Measurements from ENCODE around the gene GLIPR2.
A peak's percentile ranks its signal among the peaks of the same experiment; 100 is the strongest.
"Not testable (repeated sequence)": the region's sequence is repeated elsewhere in the genome, so short reads cannot be mapped to it uniquely, and the experiment has no call there.

The GLIPR2 gene, protein sequence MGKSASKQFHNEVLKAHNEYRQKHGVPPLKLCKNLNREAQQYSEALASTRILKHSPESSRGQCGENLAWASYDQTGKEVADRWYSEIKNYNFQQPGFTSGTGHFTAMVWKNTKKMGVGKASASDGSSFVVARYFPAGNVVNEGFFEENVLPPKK

DNA sequence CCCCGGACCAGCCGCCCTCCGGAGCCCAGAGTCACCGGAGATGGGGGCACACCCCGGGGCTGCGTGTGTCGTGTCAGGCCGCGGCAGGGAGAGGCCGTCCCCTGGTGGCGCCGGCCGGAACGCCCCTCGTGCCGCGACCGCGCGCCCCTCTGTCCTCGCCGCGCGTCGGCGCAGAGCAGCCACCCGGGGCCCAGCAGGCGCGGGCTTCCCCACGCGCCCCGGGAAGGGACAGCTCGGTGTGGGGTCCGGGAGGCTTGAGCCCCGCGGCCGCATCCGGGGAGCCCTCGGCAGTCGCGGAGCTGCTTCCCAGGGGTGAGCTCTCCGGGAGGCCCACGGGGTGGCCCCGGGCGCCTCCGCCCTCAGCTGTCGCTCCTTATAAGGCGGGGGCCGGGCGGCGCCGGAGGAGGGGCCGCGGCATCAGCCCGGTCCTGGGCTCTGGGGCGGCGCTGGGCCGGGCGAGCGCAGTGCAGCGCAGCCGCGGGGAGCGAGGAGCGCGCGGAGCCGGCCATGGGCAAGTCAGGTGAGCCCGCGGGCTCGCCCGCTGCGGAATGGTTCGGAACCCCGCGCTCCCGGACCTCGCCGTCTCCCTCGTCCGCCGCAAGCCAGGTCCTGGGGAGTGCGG, at the start of gene GLIPR2:
Gene GLIPR2, plus strand, starts transcription at position 462 of the 622 bp plus-strand sequence. Its CDS starts 46 bp downstream, at position 508.
- peak; percentile 46 to 66 for DNase-seq (ENCODE audit: low read depth in 1 of 2, low spot score in 1 of 2)

DNA sequence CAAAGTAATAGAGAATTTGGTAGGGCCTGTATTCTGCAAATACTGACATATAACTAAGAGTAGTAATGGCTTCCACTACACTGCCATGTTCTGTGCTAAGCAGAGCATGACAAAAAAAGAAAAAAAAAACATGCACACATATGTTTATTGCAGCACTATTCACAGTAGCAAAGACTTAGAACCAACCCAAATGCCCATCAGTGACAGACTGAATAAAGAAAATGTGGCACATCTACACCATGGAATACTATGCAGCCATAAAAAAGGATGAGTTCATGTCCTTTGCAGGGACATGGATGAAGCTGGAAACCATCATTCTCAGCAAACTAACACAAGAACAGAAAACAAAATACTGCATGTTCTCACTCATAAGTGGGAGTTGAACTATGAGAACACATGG, 49.5 kb upstream of the GLIPR2 start:
- not testable (repeated sequence) for DNase-seq (ENCODE audit: low read depth in 1 of 2, low spot score in 1 of 2)

DNA sequence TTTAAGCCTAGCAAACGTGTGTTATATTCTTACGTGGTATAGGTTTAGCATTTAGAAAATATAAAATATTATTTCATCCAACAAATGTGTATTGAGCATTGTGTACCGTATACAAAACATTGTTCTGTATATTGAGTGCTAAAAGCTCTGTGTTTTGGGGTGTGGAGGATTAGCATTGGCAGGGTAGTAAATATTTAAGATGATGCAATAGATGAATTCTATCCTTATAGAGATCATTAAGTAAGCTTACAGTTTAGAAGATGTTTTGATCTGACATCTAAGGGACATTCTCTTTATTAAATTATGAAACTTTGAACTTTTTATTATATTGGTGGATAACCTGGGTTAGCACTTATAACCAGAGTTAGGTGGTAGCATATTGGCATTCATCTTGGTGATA, 48.5 kb upstream of the GLIPR2 start:
- no peak for DNase-seq (ENCODE audit: low read depth in 1 of 2, low spot score in 1 of 2)

DNA sequence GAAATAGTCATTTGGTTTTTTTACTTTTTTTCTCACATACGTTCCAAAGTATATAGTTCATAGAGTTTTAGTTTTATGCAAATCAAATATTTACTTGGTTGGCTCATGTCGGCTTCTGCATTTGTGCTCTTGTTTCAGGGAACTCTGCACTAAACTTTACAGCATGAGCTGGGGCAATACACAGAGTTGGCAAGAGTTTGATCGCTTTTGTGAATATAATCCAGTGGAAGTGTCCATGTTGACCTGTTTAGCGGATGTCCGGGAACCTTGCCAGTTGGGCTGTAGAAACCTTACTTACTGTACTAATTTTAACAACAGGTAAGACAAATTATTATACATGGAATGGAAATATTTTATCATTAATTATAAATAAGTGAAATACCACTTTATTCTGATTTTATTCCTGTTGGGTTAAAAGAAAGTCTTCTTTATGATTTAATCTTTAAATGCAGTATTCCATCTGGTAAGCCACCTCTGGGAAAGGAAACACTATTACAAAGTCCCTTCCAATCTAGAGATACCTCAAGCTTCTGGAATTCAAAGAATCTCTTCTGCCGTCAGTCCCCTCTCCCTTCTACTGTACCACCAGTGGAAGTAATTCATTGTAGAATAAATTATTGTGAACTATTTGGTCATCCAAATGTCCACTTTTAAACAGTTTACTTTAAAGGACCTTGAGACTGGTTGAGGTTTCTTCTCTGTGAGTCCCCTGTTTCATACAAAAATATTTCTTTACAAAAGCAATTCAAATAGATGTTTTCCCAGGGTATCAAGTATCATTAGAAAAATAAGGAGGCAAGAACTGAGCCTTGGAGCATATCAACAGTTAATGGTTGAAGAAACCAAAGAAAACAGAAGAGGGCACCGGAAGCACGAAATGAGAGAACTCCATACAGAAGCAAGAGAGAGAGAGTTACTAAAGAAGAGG, 45.2 kb upstream of the GLIPR2 start:
- no peak for DNase-seq (ENCODE audit: low read depth in 1 of 2, low spot score in 1 of 2)

DNA sequence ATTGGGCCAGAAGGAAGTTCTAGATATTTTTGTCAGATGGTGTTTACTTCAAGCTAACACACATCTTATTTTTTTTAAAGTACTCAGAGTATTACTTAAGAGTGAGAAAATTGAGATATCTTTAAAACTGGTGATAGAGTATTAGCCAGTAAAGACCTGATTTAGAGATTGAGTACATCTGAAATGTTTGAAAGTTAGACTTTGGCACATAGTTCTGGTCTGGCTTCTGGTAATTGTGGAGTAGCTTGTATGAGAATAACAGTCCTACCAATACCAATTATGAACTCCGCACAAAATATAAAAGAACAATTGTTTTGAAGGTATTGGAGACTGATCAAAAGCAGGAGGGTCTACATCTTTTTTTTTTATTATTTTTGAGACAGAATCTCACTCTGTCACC, 44.5 kb upstream of the GLIPR2 start:
- no peak for DNase-seq (ENCODE audit: low read depth in 1 of 2, low spot score in 1 of 2)

DNA sequence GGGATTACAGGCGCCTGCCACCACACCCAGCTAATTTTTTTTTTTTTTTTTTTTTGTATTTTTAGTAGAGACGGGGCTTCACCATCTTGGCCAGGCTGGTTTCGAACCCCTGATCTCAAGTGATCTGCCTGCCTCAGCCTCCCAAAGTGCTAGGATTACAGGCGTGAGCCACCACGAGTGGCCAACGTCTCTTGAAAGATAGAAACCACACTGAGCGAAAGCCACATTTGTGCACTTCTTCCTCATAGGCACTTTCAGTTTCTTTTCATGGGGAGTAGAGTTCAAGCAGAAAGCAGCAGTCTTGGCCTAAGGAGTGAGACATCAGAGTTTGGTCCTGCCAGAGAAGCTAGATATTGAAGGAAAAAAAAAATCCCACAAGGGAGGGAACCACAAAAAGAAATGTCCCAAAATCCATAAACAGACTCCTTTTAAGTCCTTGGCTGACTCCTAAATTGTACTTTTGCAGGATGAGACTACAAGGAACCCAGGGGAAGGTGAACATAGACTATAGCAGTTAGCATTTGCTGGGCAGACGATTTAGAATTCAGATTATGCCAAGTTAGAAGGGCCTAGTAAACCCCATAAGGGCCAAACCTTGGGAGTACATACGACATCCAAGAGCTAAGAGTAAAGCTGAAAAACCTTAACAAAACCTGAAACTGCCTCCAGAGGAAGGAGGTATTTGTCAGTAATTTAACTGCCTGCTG, 43.9 kb upstream of the GLIPR2 start:
- peak in 1 of 2 donors; percentile 1 for DNase-seq (ENCODE audit: low read depth in 1 of 2, low spot score in 1 of 2)

DNA sequence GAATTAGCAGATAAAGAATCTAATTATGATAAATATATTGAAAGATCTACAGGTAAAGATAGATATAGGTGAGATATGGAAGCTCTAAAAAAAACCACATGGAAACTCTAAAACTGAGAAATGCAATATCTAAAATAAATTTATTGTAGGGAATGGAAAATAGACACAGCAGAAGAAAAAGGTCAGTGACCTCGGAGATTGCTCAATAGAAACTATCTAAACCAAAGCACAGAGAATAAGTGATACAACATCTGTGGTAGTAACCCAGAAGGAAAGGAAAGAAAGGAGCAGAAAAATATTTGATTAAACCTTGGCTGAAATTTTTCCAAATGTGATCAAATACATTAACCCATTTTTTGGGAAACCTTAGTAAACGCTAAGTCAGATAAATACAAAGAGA, 43.1 kb upstream of the GLIPR2 start:
- DNase-seq (ENCODE audit: low read depth in 1 of 2, low spot score in 1 of 2) = no peak

DNA sequence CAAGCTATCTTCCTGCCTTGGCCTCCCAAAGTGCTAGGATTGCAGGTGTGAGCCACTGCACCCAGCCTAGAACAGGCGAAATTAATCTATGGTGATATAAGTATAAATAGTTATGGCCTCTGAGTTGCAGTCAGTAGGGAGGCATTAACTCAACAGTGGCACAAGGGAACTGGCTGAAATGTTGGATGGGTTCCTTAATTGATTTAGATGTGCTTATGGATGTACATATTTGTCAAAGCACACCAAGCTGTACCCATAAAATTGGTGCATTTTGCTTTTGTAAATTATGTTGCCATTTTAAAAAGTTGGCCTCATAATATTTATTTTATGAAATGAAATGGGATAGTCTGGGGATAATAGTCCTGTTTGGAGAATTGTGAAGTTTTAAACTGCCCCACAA, 36.8 kb upstream of the GLIPR2 start:
- DNase-seq (ENCODE audit: low read depth in 1 of 2, low spot score in 1 of 2) = no peak

DNA sequence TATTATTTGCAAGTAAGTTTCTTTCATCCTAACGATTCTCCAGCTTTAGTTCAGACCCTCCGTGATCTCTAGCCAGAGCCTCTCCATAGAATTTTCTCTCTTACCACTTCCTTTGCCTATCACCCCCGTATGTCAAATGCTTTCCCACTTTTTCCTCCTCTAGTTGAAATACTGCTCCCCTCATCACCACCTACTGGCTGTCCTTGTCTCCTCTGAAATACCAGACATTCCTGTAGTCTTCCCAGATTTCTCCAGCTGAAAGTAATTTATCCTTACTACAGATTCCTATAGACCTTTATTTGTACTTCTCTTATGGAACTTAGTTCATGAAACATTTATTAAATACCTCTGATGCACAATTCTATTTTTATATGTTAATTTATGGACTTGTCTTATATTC, 36.0 kb upstream of the GLIPR2 start:
- DNase-seq (ENCODE audit: low read depth in 1 of 2, low spot score in 1 of 2) = no peak

DNA sequence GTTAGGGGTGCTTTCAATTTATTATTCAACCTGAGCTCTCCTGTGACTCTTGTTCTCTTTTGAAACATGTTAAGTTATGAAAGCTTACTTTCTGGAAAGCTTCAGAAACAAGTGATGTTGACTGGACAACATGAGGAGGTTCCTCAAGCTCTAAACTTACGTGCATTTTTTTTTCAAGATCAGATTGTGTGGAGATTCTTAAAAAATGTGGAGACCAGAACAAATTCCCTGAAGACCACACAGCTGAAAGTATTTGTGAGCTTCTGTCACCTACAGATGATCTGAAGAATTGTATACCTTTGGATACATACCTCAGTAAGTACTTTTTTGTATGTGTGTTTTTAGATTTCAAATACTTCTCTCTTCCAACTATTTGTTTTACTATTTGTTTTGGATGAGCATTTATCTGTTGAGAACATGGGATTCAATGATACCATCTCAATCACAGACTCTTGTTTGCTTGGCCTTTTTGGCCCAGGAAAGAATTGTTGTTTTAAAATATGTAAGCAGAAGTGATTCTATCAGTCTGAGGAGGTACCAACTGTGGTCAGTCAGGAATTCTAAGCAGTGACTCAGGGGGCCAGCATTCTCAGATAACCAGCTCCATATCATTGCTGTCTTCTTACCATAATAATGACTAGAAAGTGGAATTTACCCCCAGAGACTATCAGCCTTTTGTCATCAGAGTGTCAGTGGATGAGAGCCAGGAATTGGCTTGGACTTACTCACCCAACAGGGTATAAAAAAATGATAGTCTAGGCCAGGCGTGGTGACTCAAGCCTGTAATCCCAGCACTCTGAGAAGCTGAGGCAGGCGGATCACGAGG, 34.4 kb upstream of the GLIPR2 start:
- DNase-seq (ENCODE audit: low read depth in 1 of 2, low spot score in 1 of 2) = no peak

DNA sequence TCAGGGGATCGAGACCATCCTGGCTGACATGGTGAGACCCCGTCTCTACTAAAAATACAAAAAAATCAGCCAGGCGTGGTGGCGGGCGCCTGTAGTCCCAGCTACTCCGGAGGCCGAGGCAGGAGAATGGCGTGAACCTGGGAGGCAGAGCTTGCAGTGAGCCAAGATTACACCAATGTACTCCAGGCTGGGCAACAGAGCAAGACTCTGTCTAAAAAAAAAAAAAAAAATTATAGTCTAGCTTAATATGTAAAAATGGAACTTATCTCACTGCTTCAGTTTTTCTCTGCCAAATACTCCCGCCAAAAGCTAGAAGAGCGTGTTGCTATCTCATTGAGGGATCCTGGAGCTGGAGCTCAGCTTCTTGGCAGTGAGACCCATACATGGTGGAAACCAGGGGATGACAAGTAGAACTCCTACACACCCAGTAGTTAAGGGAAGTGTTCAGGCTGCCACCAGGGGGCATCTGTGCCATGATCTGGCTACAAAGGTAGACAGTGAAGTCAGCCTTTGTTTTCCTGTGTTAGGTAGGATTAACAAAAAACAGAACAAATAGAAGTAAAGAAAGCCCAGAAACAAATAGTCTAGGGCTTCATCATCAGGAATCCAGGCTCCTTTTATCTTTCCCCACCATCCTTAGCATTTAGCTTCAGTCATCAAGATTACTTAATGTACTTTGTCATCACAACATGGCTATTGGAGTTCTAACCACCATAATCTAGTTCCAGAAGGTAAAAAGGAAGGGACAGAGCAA, 33.6 kb upstream of the GLIPR2 start:
- DNase-seq (ENCODE audit: low read depth in 1 of 2, low spot score in 1 of 2) = peak; percentile 74 to 78

DNA sequence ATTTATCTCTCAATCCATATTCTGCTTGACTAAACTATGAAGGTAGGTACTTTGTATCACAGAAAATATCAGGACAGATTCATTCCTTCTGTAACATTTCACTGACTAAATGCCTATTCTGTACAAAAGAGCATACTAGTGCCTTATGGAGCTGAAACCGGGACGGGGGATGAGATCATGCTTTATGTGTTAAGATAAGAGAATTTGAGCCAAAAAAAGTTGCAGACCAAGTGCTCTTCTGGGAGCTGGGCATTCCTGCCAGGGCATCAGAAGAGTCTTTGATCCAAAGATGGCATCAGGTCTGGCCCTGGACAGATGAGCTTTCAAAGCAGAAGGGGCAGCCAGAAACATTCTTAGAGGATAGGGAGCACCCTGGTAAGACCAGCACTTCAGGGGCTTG, 27.5 kb upstream of the GLIPR2 start:
- DNase-seq (ENCODE audit: low read depth in 1 of 2, low spot score in 1 of 2) = no peak

DNA sequence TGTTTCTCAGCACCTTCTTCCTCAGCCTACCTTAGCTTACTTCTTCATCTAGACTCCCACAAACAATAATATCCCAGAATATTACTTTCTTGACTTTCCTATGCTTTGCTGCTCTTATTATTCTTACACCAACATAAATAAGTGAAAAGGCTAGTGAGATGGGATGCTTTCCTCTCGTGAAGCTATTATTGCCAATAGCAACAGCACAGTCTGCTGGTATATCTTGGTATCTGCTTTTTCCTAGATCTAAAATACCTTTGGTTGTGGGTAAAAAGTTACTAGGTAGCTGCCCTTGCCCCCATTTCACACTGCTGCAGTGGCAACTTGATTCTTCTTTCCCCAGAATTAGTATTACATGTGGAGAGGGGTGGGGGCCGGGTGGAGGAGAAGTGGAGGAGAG, 26.1 kb upstream of the GLIPR2 start:
- no peak for DNase-seq (ENCODE audit: low read depth in 1 of 2, low spot score in 1 of 2)

DNA sequence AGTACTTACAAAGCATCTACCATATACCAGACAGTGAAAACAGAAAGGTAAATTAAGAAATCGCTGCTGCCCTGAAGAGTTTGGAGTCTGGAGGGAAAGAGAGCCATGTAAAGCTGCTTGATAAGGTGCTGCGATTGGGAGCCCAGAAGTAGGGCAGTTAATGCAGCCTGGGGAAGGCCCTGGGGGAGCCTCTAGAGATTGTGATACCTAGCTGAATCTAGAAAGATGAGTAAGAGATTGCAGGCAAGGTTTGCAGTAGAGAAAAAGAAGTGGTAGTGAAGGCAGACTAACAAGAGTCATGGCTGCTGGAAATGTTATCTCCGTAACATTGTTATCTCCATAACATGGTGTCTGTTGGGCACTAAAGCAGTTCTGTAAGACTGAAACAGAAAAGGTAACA, 24.0 kb upstream of the GLIPR2 start:
- DNase-seq (ENCODE audit: low read depth in 1 of 2, low spot score in 1 of 2) = no peak

DNA sequence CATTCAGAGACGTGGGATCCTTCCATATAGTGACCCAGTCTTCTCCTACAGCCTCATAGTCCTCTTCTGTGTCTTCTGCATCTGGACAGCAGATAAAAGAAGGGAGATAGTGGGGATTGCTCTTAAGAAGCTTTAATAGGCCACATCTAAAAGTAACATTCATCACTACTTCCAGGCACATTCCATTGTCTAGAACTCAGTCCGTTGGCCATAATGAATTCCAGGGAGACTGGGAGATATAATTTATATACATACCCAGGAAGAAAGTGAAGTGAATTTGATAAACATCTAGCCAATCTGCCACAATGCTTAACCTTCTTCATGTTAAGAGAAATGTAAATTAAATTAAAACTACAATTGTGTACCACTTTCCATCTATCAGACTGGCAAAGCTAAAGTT, 22.5 kb upstream of the GLIPR2 start:
- no peak for DNase-seq (ENCODE audit: low read depth in 1 of 2, low spot score in 1 of 2)

DNA sequence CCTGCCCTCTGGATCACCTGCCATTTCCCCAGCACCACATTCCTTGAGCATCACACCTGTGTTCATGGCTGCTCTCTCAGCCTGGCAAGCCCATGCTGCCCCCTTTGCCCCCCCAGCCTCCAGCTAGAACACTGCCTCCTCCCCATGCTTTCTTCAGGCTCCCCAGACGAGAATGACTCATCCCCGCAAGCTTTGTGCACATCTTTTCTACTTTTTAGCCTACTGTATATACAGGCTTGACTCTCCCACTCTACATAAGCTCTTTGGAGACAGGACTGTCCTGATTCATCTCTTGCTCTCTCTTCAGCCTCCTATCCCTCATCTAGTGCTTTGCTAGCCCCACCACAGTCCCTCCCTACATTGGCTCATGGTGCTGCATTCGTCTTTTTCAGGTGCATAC, 19.9 kb upstream of the GLIPR2 start:
- no peak for DNase-seq (ENCODE audit: low read depth in 1 of 2, low spot score in 1 of 2)

DNA sequence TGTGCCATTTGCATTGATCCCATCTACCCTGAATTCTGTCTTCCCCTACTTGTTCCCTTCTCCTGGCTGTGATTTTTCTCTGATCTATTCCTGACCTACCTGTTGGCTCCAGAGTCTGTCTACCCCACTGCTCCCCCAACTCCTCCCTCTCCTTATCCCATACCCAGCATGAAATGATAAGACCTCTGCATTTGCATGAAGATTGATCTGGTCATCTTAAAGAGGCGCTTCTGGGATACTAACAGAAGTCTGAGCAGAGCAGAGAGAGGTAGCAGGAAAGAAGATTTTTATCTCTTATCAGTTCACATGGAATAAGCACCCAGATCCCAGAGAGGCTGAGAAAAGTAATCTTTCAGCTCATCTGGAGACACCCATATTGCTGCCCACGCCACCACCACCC, 18.3 kb upstream of the GLIPR2 start:
- no peak for DNase-seq (ENCODE audit: low read depth in 1 of 2, low spot score in 1 of 2)

DNA sequence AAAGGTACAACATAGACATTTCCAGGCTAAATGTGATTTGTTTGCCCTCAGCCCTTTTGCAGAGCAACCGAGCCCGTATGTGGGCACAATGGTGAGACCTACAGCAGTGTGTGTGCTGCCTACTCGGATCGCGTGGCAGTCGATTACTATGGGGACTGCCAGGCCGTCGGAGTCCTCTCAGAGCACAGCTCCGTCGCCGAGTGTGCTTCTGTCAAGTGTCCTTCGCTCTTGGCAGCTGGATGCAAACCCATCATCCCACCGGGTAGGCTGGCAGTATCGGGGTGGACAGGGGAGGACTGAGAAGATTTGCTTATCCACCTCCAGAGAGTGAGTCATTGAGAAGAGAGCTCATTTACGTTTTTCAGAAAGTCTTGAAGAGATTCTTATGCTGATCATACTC, 17.8 kb upstream of the GLIPR2 start:
- no peak for DNase-seq (ENCODE audit: low read depth in 1 of 2, low spot score in 1 of 2)

DNA sequence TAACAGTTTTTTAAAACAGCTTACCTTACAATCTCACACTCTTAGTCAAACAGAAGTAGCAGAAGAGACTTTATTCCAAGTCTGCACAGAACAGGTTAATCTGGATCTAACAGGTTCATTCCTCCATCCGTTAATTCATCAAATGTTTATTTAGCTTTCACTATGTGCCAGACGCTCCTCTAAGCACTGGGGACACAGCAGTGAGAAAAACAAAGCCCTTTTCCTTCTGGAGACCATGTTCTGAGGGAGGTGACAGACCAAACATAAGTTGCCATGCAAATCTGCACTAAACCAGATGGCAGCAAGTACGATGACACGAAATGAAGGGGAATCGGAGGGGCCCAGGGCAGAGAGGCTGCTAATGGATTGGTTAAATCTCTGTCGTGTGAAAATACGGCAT, 17.1 kb upstream of the GLIPR2 start:
- DNase-seq (ENCODE audit: low read depth in 1 of 2, low spot score in 1 of 2) = no peak

DNA sequence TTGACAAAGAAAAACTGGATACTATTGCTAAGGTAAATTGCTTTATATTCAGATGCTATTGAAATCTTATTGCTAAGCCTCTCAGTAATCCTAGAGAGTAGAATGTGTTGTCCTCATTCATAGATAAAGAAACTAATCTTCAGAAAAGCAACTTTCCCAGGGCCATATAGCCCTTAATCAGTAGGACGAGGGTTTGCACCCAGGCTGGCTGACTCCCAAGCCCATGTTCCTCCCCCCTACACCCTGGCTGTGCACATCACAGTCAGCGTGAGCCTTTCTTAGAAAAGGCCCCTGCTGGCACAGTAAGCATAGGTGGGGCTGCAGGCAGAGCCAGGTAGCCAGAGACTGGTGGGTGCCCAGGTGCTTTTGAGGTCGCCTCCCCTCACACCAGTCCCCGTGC, 15.8 kb upstream of the GLIPR2 start:
- no peak for DNase-seq (ENCODE audit: low read depth in 1 of 2, low spot score in 1 of 2)
